Measurements from ENCODE around the gene MPV17L2. TPM values are rescaled to one million over a fixed set of nuclear protein-coding genes. Genes with fewer than 3 reads are reported as not detected.

MPV17L2 gene
- total RNA-seq, 4 donors from 2014 or later = 14.5 to 67.6 (median 21.2) TPM

DNA sequence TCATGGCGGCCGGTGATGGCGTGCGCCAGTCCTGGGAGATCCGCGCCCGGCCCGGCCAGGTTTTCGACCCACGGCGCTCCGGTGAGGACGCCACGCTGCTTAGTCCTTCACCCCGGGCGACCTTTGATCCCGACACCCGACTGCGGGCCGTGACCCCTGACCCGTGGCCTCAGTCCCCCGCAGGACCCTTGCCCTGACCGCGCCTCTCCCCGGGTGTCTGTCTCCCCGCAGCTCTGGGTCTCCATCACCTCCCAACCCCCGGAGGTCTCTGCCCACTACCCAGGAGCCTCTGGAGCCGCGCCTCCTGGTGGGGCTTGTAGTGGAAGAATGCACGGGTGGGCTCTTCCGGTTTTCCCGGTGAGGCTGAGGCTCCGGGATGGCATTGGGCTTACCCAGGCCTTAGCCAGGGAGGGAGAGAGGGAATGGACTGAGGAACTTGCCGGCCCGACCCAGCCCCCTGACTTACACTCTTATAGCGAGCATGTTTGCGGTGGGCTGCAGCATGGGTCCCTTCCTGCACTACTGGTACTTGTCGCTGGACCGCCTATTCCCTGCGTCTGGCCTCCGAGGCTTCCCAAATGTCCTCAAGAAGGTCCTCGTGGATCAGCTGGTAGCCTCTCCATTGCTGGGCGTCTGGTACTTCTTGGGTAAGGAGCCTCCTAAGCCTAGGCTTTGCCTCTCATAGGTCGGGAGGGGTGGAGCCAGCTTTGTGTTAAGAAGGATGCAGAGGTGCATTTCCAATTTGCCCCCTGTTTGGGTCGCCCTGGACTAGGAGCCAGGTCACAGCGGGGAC lies 566 bp downstream of the MPV17L2 start:
- Histone ChIP-seq H3K36me3 (peaks cover 10 to 32% (median 28%) of the 10 kb centered on the region in 4 donors), H3K27ac (replicated peaks in 1 of 4) (peak overlapping the region; percentile 90 to 97 (median 96)), H3K4me3 (peak overlapping the region; percentile 66 to 87 (median 78)), H3K4me1 (peaks cover 19 to 37% (median 31%) of the 10 kb centered on the region in 4 donors), H3K27me3 (no peaks in the 10 kb centered on the region), H3K9me3 (no peaks in the 10 kb centered on the region)
- intact Hi-C loops (cut with DNase I) = no loop called here
- TF ChIP-seq POLR2AphosphoS5 (IDR thresholded peaks at IDR 0.05) (no peak), EP300 (IDR thresholded peaks at IDR 0.05) (no peak), POLR2A (IDR thresholded peaks at IDR 0.05; ENCODE audit: low read depth) (no peak)
- TF ChIP-seq, protein P1, sequence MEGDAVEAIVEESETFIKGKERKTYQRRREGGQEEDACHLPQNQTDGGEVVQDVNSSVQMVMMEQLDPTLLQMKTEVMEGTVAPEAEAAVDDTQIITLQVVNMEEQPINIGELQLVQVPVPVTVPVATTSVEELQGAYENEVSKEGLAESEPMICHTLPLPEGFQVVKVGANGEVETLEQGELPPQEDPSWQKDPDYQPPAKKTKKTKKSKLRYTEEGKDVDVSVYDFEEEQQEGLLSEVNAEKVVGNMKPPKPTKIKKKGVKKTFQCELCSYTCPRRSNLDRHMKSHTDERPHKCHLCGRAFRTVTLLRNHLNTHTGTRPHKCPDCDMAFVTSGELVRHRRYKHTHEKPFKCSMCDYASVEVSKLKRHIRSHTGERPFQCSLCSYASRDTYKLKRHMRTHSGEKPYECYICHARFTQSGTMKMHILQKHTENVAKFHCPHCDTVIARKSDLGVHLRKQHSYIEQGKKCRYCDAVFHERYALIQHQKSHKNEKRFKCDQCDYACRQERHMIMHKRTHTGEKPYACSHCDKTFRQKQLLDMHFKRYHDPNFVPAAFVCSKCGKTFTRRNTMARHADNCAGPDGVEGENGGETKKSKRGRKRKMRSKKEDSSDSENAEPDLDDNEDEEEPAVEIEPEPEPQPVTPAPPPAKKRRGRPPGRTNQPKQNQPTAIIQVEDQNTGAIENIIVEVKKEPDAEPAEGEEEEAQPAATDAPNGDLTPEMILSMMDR (IDR thresholded peaks at IDR 0.05) = no peak
- WGBS = 3% methylated on average over 21 of the region's 46 CpGs
- DNase-seq (ENCODE audit: extremely low spot score) = no peak

- H3K4me3 ChIP-seq = peak overlapping the region; percentile 66 to 87 (median 78)
- peaks cover 19 to 37% (median 31%) of the 10 kb centered on the region in 4 donors for H3K4me1 ChIP-seq
- H3K9me3 ChIP-seq = no peaks in the 10 kb centered on the region
- intact Hi-C loops (cut with DNase I) = no loop called here
- H3K27ac ChIP-seq (replicated peaks in 1 of 4) = peak overlapping the region; percentile 90 to 97 (median 96)
- DNase-seq (ENCODE audit: extremely low spot score) = no peak
- H3K36me3 ChIP-seq = peaks cover 10 to 38% (median 33%) of the 10 kb centered on the region in 4 donors
- no peak for TF ChIP-seq POLR2AphosphoS5 (IDR thresholded peaks at IDR 0.05)
- TF ChIP-seq POLR2A (IDR thresholded peaks at IDR 0.05; ENCODE audit: low read depth) = no peak
- WGBS = 45% methylated on average over 11 of the region's 12 CpGs
- H3K27me3 ChIP-seq = no peaks in the 10 kb centered on the region
Measured at GRCh38 chr19:18194181-18194530, 1.1 kb downstream of the MPV17L2 start.

DNA sequence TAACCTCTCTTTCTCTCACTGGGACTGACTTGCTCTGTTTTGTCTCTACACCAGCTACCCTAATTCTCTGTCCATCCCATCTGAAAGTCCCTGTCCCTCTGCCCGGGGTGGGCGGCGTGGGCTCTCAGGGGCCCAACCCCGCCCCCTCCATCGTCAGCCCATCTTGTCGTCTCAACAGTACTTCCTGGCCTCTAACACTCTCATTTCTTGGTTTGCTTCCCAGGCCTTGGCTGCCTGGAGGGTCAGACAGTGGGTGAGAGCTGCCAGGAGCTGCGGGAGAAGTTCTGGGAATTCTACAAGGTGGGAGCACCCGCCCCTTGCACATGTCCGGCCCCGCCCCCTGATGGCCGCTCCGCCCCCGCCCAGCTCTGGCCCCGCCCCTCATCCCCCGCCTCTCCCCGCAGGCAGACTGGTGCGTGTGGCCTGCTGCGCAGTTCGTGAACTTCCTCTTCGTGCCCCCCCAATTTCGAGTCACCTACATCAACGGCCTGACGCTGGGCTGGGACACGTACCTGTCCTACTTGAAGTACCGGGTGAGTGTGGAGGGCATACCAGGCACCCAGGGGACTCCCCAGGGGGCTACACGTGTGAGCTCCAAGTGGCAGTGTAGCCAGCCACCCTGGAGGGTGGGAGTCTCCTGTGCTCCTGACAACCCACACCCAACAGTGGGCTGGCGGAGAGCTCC lies 1.7 kb downstream of the MPV17L2 start:
- intact Hi-C loops (cut with DNase I) = no loop called here
- no peaks in the 10 kb centered on the region for H3K9me3 ChIP-seq
- no peaks in the 10 kb centered on the region for H3K27me3 ChIP-seq
- peak overlapping the region; percentile 66 to 87 (median 78) for H3K4me3 ChIP-seq
- TF ChIP-seq, protein P1 (IDR thresholded peaks at IDR 0.05) = no peak
- no peak for TF ChIP-seq POLR2A (IDR thresholded peaks at IDR 0.05; ENCODE audit: low read depth)
- peak; percentile 50 to 54 for TF ChIP-seq POLR2AphosphoS5 (IDR thresholded peaks at IDR 0.05)
- H3K36me3 ChIP-seq = peaks cover 12 to 43% (median 39%) of the 10 kb centered on the region in 4 donors
- H3K27ac ChIP-seq (replicated peaks in 1 of 4) = peak overlapping the region; percentile 90 to 97 (median 96)
- DNase-seq (ENCODE audit: extremely low spot score) = no peak
- WGBS = 30% methylated on average over 20 of the region's 27 CpGs
- peaks cover 19 to 37% (median 31%) of the 10 kb centered on the region in 4 donors for H3K4me1 ChIP-seq

GRCh38 chr19:18196511-18196845 lies 3.5 kb downstream of the MPV17L2 start:
- H3K27me3 ChIP-seq = no peaks in the 10 kb centered on the region
- intact Hi-C loops (cut with DNase I) = no loop called here
- TF ChIP-seq EP300 (IDR thresholded peaks at IDR 0.05) (no peak), POLR2AphosphoS5 (IDR thresholded peaks at IDR 0.05) (no peak), POLR2A (IDR thresholded peaks at IDR 0.05; ENCODE audit: low read depth) (no peak)
- TF ChIP-seq, protein P1 (IDR thresholded peaks at IDR 0.05) = no peak
- WGBS = 83% methylated on average over 7 of the region's 7 CpGs
- H3K4me1 ChIP-seq = peaks cover 18 to 36% (median 28%) of the 10 kb centered on the region in 4 donors
- H3K36me3 ChIP-seq = peaks cover 14 to 53% (median 48%) of the 10 kb centered on the region in 4 donors
- no peaks in the 10 kb centered on the region for H3K9me3 ChIP-seq
- no peak for DNase-seq (ENCODE audit: extremely low spot score)
- H3K27ac ChIP-seq (replicated peaks in 1 of 4) = peak overlapping the region in 3 of 4 donors; percentile 27 to 96 (median 90)
- H3K4me3 ChIP-seq = no peak overlapping the region

GRCh38 chr19:18197306-18197705 lies 4.3 kb downstream of the MPV17L2 start:
- H3K36me3 ChIP-seq = peaks cover 14 to 60% (median 48%) of the 10 kb centered on the region in 4 donors
- DNase-seq (ENCODE audit: extremely low spot score) = no peak
- H3K4me1 ChIP-seq = peaks cover 13 to 28% (median 26%) of the 10 kb centered on the region in 4 donors
- TF ChIP-seq POLR2A (IDR thresholded peaks at IDR 0.05; ENCODE audit: low read depth) = no peak
- TF ChIP-seq POLR2AphosphoS5 (IDR thresholded peaks at IDR 0.05) = no peak
- TF ChIP-seq, protein P1 (IDR thresholded peaks at IDR 0.05) = no peak
- TF ChIP-seq EP300 (IDR thresholded peaks at IDR 0.05) = no peak
- H3K9me3 ChIP-seq = no peaks in the 10 kb centered on the region
- H3K4me3 ChIP-seq = no peak overlapping the region
- H3K27me3 ChIP-seq = no peaks in the 10 kb centered on the region
- WGBS = 86% methylated on average over 18 of the region's 18 CpGs
- intact Hi-C loops (cut with DNase I) = no loop called here
- H3K27ac ChIP-seq (replicated peaks in 1 of 4) = peak overlapping the region in 1 of 4 donors; percentile 90
